ENCODE measurements around the gene HSH2D.

Gene HSH2D

GRCh38 chr19:16121141-16121540 is 22.3 kb upstream of the HSH2D start:
- DNase-seq = no peak

DNA sequence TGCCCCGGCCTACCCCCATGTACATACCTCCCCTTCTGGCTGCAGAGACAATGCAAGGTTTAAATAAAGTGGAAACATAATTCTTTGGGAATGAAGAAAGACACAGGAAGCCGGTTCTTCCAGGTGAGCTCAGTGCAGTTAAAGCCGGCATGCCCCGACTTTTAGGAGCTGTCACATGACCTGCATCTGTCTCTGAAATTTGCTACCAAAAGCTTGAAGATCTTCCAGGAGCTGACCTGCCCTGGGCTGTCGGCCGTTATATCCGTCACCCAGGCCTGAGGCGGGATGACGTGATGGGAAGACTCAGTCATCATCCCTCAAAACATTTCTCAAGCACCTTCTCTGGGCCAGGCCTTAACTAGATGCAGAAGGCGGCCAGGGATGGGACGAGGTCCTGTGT is 21.5 kb upstream of the HSH2D start:
- DNase-seq = no peak

DNA sequence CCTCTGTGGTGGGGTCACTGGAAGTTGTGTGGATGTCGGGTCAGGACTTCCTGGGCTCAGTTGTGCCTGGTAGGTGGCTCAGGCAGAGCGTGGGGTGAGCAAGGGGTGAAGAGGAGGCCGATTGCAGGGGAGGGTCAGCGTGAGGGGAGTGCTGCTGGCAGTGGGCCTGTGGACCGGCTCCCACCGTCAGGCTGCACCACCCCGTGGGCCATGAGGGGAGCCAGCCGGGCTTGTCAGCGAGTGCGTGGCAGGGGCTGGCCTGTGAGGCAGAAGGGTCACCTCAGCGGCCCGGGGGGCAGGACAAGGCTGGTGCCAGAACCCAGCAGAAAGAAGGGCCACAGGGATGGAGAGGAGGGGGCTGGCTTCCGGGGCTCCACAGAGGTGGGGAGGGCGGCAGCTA is 18.5 kb upstream of the HSH2D start:
- DNase-seq = no peak

- no peak for DNase-seq
Observed at GRCh38 chr19:16125737-16126495, 17.6 kb upstream of the HSH2D start.

DNA sequence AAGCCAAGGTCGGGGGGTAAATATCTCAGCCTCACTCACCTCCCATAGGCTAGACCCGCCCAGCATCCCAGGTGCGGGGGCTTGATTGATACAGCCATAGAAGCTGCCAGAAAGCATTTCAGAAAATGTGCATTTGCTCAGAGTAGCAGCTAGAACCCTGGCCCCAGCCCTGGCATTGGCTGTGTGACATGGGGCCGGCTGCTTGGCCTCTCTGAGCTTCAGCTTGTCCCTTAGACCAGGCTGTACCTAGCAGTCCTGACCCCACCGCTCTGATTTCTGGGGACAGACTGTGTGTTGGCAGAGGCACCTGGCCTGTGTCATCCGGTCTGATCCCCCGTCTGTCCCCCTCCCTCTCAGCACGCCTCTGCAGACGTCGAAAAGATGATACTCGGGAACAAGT is 16.4 kb upstream of the HSH2D start:
- no peak for DNase-seq

- no peak for DNase-seq
Observed at GRCh38 chr19:16127776-16128371, 15.6 kb upstream of the HSH2D start.

- no peak for DNase-seq
Observed at GRCh38 chr19:16131648-16132047, 11.8 kb upstream of the HSH2D start.

- no peak for DNase-seq
Observed at GRCh38 chr19:16133818-16134217, 9.7 kb upstream of the HSH2D start.

DNA sequence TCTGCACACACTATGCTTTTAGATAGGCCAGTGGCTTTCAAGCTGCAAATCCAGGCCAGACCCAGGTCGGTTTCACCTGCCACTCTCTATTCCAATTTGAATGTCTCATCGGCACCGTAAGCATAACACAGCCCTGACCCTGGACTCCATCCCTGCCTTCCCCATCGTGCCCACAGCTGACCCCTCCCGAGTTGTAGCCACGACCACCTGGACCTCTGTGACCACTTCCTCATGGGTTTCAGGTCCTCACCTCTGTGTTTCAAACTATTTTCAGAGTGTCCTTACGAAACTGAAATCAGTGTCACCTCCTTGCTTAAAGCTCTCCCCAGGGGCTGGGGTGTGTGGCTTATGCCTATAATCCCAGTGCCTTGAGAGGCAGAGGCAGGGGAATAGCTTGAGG is 9.0 kb upstream of the HSH2D start:
- no peak for DNase-seq

- DNase-seq = no peak
Observed at GRCh38 chr19:16135430-16136127, 7.9 kb upstream of the HSH2D start.

GRCh38 chr19:16136185-16136999 is 7.1 kb upstream of the HSH2D start:
- DNase-seq = no peak

GRCh38 chr19:16139752-16140151 is 3.7 kb upstream of the HSH2D start:
- DNase-seq = no peak

DNA sequence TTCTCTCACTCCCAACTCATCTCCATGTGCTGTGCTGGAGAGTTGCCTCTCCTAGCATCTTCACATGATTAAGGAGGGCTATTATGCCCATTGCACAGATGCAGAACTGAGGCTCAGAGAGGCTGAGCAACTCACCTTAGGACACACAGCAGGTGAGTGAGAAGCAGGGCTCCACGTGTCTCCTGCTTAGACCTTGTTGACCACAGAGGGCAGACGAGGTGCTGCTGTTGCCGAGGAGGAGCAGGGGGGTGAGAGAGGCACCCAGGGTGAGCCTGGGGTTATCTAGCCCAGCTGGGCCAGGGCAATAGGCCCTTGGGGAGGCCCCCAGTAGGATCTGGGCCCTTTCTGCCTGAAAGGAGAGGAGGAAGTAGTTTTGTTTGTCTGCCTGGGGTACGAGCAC is 2.4 kb upstream of the HSH2D start:
- no peak for DNase-seq

- DNase-seq = no peak
Observed at GRCh38 chr19:16142032-16142580, 1.4 kb upstream of the HSH2D start.

DNA sequence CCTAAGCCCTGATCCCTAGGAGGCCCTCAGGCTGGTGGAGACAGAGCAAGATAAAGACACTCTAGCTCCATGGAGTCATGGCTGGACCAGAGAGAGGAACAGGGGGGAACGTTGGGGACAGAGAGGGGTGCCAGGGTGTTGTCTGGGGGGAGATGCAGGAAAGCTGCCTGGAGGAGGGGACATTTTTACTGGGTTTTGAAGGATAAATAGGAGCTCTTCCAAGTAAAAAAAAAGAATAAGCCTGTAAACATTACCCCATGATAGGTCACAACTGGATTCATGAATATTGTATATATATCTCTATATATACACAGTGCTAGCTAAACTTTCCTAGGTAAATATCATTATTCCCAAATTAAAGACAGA is 714 bp downstream of the HSH2D start:
- no peak for DNase-seq

DNA sequence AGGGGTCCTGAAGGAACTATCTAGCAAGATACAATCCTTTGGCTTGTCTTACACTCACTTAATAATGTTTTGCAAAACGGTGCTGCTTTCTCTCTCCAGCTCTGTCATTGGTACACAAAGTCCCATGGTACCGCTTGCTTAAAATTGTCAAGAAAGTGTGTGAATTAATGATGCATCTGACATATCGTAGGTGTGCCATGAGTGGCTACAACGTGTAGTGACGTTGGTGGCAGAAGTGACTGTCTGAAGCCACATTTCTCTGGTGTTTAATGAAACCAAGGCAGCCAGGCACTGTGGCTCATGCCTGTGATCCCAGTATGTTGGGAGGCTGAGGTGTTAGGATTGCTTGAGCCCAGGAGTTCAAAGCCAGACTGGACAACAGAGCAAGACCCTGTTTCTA is 2.6 kb downstream of the HSH2D start:
- DNase-seq = no peak

DNA sequence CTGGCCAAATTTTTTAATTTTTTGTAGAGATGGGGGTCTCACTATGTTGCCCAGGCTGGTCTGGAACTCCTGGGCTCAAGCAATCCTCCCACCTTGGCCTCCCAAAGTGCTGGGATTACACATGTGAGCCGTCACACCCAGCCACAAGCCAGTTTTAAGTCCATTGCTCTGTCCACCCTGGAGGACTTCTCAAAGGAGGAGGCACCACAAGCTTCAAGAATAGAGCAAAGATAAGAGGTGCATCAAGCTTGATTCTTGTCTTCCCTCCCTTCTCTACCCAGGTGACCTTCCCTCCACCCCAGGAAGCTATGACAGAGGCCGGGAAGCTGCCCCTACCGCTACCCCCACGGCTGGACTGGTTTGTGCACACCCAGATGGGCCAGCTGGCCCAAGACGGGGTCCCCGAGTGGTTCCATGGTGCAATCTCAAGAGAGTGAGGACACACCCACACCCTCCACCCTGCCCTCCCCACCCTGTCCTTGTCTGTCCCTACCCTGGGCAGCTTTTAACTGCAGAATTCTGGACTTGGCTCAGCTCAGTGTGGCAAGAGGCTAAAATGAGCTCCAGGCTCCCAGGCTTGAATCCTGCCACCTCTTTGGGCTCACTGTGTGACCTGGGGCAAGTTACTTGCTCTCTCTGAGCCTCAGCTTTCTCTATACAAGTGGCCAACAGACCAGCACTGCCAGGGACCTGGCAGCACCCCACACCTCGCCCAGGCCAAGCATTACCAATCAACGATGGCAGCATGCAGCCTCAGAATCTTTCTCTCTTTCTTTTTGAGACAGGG is 5.2 kb downstream of the HSH2D start:
- DNase-seq = no peak

DNA sequence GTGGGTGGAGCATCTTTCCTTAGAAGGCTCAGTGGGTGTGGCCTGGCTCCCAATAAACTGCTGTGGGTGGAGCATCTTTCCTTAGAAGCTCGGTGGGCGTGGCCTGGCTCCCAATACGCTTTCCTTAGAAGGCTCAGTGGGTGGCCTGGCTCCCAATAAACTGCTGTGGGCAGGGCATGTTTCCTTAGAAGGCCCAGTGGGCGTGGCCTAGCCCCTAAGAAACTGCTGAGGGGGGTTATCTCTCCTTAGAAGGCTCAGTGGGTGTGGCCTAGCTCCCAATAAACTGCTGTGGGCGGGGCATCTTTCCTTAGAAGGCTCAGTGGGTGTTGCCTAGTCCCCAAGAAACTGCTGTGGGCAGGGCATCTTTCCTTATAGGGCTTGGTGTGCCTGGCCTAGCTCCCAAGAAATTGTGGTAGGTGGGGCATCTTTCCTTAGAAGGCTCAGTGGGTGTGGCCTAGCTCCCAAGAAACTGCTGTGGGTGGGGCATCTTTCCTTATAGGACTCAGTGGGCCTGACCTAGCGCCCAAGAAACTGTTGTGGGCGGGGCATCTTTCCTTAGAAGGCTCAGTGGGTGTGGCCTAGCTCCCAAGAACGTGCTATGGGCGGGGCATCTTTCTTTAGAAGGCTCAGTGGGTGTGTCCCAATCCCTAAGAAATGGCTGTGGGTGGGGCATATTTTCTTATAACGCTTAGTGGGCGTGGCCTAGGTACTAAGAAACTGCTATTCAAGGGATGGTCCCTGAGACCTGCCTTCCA is 10.3 kb downstream of the HSH2D start:
- no peak for DNase-seq

DNA sequence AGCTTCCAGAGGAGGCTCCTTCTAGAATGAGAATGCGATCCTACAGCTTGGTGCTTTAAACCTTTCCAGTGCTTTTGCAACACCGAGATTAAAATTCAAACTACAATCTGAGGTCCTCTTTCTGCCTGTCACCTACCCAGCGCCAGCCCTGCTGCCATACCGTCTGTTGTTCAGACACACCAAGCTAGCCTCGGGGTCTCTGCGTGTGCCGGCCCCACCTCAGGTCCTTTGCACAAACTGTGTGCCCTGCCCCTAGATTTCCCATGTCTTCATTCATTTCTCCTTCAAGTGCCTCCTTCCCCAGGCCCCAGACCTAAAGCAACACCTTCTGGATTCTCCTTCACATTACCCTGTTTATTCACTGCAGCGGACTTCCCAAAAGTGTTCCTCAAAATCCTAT is 11.1 kb downstream of the HSH2D start:
- DNase-seq = no peak

- no peak for DNase-seq
Observed at GRCh38 chr19:16155128-16155527, 11.6 kb downstream of the HSH2D start.

- no peak for DNase-seq
Observed at GRCh38 chr19:16156904-16157303, 13.4 kb downstream of the HSH2D start.

DNA sequence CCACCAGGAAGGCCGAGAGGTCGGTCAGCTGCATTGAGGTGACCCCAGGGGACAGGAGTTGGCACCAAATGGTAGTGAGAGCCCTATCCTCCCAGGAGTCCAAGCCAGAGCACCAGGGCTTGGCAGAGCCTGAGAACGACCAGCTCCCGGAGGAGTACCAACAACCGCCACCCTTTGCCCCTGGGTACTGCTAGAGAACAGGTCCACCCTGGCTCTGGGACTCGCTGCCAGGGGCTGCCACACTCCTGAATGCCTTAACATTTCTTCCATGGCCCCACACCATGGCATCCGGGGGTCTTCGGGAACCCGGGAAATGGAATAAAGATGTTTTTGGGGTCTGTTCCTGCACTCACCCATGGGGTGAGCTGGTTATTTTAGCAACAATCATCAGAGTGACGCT is 14.1 kb downstream of the HSH2D start:
- no peak for DNase-seq

All from right forelimb (tissue), 1 donor.